ENCODE measurements around the gene NEDD9.

The NEDD9 gene, protein sequence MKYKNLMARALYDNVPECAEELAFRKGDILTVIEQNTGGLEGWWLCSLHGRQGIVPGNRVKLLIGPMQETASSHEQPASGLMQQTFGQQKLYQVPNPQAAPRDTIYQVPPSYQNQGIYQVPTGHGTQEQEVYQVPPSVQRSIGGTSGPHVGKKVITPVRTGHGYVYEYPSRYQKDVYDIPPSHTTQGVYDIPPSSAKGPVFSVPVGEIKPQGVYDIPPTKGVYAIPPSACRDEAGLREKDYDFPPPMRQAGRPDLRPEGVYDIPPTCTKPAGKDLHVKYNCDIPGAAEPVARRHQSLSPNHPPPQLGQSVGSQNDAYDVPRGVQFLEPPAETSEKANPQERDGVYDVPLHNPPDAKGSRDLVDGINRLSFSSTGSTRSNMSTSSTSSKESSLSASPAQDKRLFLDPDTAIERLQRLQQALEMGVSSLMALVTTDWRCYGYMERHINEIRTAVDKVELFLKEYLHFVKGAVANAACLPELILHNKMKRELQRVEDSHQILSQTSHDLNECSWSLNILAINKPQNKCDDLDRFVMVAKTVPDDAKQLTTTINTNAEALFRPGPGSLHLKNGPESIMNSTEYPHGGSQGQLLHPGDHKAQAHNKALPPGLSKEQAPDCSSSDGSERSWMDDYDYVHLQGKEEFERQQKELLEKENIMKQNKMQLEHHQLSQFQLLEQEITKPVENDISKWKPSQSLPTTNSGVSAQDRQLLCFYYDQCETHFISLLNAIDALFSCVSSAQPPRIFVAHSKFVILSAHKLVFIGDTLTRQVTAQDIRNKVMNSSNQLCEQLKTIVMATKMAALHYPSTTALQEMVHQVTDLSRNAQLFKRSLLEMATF

DNA sequence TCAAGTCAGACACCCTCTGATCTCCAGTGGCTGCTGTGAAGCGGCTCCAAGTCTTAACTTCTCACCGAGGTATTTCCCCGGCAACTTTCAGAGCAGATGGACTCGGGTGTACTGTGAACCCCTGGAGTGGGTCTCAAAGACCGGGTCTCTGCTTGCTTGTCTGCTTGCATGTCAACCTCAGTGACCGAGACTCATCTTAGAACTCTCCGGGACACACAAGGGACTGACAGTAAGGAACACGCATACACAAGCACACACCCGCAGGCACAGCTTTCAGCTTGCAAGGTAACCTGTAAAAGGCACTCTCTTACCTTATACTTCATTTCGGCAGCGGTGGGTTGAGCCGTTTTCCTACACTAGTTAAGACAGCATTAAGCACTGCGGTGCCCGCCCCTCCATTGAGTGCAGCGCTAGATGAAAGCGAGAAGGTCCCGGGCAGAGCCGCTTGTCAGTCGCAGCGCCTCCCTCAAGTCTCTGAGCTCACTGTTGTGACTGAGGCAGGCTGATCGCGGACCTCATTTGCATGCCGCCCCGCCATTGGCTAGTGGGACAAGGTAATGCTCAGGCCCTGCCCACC lies at the start of gene NEDD9:
Gene NEDD9, minus strand, starts transcription at position 476 of the 577 bp plus-strand sequence. Its CDS starts 153 bp downstream, at position 323.
- DNase-seq (ENCODE audit: low spot score): peak; percentile 92

DNA sequence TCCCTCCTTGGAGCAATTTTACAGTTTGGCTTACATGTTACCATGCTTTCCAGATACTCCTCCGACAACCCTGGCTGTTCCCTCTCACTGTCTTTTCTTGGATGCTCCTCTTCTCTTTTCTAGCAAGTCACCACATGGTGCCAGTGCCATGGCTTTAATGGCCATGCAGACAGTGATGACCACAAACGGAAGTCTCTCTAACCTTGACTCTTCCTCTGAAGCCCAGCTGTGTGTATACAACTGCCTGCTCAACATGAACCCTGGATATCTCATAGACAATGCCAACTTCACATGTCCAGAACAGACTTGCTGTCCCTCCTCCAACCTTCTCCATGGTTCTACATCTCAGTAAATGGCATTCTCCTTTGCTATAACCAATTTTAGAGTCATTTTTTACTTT lies 49.8 kb upstream of the NEDD9 start:
- no peak for DNase-seq (ENCODE audit: low spot score)

DNA sequence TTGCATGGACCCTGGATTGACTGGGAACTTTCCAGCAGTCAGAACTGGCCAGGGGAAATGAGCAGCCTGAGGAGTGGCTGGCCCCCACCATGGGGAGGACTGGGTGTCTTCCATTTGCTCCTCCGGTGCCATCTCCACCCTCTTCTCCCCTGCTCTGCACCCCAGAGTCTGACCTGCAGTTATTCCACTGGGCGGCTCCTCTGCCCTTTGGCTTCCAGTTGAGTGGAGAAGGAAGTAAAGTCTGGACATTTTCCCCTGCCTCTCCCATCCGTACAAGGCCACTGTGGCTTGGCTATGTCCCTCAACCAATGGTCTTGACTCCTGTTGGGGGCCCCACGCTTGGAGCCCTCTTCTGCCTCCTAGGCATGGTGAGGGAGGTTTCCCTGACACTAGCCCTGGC lies 47.9 kb upstream of the NEDD9 start:
- no peak for DNase-seq (ENCODE audit: low spot score)

DNA sequence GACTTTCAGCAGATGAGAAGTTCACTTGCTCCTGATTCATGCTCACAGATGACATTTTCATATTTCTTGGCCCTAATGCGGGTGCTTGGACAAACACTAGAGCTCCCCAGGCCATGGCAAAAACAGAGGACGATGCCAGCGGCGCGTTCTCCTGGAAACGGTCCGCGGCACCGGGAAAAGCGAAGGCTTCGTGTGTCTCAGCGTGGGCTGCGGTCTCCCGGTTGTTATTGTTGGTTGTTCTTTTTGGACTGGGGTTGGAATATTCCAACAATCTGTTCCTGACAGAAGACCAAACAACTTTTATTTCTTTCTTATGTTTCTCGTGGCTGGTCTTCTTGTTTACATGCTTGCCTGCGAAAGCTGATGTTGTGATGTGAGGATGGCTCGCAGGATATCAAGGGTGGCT lies 46.8 kb upstream of the NEDD9 start:
- no peak for DNase-seq (ENCODE audit: low spot score)

DNA sequence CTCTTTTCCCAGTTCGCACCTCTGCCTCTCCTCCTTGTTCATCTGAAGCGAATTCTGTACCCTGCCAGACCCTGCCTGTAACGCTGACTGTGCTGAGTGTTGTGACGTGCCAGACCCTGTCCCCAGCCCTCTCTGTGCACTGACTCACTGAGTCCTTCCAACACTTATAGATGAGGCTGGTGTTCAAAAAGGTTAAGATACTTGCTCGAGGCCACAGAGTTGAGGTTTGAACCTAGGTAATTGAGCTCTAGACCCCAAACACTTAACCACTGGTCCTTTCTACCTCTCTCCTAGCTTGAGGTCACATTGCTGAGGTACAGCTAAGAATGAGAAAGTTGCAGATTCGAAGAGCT lies 45.7 kb upstream of the NEDD9 start:
- DNase-seq (ENCODE audit: low spot score): no peak

DNA sequence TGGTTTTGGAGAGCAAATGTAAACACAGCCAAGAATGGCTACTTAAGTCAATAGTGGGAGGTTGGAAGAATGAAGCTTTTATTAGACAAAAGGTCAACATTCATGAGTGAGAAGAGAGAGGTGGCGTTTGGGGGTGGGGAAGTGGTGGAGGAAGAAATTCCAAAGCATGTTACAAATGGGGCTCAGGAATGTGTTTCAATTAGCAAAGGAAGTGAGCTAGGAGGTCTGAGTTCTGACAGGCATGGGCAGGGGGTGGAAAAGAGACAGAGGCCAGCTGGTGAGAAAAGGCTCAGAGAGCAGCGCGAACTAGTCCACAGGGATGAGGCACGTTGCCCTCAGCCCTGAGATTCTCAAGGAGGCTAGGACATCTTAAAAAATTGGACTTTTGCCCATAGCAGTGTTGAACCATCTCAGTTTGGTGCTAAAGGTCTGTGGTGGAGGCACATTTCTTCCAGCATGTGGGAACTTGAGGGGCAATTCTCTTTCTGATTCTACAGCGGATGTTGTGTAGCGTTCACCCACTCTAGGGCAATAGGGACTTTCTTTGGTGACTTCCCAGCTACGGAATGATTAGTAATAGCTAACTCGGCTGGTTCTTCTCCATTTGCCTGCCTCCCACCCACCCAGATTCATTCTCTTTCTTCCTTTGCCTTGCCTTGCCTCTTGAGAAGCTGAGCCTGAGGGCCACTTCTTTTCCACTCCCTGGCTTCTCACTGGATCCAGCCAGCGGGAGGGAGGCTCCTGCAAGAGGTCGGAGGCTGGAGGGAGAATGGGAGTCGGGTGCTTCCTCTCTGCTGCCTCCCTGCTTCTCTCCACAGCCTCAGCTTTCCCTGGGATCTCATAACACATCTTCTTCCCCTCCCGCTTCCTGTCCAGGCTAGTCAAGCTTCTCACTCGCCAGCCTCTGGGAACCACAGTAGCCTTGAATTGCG lies 45.1 kb upstream of the NEDD9 start:
- DNase-seq (ENCODE audit: low spot score): peak; percentile 79

DNA sequence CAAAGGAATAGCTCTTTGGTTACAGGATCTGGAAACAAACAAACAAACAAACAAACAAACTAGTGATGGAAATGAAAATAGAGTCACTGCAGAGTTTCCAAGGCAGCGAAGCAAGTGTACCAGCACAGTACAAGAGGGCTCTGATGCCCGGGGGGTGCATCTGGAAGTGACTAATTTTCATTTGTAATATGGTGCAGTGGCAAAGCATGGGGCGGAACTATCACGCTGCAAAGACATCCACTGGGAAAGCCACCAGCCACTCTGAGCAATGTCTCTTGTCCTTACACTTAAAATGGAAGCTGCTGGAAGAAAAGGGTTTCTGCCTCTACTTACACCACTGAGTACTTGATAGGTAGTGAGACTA lies 44.4 kb upstream of the NEDD9 start:
- no peak for DNase-seq (ENCODE audit: low spot score)

DNA sequence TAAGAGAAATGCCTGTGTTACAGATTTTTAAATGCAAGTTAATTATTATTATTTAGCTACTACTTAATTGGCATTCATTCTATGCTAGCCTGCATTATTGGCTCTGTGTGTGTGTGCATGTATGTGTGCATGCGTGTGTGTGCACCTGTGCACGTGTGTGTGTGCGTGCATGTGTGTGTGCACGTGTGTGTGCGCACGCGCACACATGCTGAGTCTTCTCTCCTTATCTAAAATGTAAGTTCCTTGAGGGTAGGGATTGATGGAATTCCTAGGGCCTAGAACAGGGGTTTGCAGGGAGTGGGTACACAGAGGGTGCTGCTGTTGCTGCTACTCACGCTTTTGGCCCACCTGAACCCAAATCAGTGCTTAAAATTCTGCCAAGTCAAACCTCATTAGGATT lies 43.8 kb upstream of the NEDD9 start:
- no peak for DNase-seq (ENCODE audit: low spot score)

DNA sequence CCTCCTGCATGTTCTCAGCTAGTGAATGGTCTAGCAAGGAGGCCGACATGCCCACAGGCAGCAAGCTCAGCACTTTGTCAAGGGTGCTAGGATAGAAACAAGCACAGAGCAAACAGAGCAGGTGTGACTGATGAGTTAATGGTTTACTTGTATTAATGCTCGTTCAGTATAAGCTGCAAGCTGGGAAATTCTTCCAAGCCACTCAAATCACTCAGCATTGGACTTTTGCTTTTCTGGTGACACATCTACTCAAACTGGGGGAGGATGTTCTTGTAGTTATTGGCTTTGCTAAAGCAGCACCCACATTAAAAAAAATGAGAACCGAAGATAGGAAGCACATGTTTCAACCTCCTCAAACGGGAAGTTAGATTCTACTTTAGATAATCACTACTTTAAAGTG lies 43.1 kb upstream of the NEDD9 start:
- no peak for DNase-seq (ENCODE audit: low spot score)

DNA sequence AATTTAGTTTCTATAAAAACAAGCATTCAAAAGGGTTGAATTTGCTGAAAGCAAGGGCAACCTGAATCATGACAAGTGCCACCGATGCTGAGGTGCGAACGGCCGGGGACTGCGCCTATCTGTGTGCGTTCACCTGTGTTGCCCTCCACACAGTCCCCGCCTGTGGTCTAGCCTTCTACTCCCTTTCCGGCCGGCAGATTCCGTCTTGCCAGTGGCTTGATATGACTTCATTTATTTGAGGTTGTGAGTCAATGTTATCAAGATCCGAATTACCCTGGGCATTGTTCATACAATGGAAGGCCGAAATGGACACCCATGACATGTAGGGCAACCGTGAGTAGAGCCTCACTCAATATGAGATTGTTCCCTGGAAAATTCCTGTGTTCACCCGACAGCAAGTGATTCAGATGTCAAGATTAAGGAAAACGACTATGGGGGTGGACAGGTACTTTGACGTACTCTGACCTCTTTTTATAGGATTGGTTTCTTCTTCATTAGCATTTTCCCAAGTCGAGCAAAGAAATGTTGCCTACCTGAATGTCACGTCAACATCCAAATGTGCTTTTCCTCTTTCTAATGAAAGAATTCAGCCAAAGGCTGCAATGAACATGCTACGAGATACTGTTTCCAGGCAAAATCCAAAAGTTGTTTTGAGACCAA lies 41.1 kb upstream of the NEDD9 start:
- DNase-seq (ENCODE audit: low spot score): no peak

DNA sequence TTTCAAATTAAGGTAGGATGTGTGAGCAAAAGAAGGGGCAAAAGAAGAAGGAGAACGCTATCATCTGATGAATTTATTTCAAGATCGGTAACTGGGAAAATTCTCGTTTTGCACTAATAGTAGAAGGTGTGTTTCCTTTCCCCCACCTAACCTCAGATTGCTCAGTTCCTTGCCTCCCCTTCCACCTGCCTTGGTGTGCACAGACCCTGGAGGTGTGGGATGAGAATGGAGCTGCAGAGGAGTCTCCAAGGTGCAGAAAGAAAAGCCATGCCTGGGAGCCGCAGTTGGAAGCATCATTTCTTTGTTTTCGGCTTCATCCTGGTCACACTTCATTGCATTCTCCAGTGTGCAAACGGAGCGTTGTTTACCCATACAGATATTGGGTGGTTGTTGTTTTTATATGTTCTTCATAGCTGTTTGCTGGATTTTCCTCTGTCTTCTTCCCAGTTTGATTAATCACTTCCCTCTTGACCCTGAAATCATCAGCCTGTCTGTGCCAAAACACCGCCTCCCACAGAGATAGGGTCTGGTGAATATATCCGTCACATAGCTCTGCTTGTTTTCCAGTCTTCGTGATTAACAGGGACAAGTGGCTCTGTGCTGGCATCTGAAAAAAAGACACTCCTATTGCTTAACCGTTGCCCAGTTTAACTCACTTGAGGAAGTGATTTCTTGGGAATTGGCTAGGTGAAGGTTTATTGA lies 40.2 kb upstream of the NEDD9 start:
- DNase-seq (ENCODE audit: low spot score): no peak

DNA sequence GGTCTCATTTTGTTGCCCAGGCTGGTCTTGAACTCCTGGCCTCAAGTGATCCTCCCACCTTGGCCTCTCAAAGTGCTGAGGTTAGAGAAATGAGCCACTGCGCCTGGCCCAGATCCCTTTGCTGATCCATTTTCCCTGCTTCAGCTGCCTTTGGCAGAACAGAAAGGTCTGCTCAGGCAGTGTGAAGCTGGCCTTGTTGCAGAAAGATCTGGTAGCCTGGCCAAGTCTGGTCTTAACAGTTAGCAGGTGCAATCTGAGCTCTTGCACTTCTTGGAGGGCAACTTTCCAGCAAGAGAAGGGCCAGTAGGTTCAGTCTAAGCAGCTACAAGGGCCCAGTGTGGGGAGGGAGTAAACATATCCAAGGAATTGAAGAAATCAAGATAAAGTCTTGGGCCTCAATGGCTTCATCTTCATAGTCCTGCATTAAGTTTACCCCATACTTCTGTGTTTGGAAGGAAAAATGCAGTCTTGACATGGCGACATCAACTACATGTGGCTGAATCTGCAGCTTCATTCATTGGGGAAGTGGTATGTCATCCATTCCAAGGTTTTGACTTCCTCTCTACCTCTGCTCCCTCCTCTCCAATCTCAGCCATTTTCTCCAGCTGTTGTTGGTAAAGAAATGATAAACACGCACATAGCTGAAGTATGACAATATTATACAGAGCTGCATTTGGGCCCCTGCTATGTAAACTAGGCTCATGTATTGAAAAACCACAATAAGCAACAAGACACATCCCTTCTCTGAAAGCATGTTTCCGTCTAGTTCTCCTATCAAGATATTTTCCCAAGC lies 39.0 kb upstream of the NEDD9 start:
- DNase-seq (ENCODE audit: low spot score): peak; percentile 53

DNA sequence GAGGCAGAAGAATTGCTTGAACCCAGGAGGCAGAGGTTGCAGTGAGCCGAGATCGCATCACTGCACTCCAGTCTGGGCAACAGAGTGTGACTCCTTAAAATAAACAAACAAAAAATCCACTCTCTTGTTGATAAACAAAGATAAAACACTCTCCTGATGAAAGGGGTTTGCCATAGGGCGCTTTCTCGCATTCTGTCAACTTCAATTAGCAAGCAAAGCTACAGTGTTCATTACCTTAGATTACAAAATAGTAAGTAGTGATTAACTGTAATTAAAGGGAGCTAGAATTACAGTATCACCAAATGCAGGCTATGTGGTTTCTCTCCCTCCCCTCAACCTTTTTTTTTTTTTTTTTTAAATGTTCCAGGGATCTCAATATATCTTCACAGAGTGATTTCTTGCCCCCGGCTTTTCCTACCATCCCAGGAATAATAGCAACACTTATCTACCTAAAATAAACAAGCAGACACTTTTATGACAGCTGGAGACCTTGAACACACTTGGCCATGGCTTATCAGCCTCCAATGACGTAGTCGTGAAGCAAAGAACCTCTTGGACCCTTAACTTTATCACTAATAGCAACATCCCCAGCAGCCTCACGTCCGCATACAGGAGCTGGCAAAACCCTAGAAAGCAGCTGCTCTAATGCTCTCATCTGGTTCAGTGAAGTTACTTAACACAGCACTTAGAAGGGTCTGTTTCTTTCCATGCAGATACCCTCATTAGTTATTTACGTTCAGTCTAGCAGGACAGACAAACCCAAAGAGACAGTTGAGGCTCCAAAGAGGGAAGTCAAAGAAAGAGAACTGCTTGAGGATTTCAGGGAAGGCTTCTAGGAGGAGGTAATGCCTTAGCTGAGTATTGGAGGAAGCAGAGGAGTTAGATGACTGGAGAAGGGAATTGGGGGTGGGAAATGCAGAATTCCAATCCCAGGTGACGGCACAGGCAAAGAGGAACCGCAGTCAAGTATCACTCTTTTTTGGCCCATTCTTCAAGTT lies 37.9 kb upstream of the NEDD9 start:
- no peak for DNase-seq (ENCODE audit: low spot score)

DNA sequence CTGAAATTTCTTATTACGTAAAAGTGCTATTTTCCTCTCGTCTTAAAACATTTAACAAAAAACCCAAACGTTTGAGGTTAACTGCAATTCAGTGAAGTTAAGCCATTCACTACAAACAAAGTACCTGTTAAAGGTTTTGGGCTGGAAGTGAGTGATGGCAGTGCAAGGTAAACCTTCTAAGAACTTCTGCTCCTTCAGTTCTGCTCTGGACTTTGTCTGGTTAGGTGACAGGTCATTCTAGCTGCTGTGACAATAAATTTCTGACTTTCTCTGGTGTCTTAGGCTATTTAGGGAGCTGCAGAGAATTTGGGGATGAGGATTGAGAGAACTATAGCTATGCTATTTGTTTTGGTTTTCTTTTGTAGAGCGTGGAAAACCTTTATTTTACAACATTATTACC lies 36.5 kb upstream of the NEDD9 start:
- no peak for DNase-seq (ENCODE audit: low spot score)

DNA sequence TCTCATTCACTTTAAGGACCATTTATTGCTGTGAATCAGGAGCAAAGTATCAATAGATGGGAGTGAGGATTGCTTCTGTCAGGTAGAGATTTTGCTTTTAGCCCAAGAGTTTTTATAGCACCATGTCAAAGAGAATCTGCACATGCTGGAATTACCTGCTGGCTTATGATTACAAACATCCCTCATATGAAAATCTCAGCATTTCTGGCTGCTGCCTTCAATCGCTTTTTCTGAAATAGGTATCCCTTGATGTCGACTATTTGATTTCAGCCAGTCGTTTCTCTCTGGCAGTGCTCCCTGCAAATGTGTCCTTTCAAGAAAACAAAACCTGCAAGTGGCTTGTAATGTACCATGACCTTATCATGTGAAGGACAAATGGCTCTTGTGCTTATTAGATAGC lies 34.5 kb upstream of the NEDD9 start:
- no peak for DNase-seq (ENCODE audit: low spot score)

DNA sequence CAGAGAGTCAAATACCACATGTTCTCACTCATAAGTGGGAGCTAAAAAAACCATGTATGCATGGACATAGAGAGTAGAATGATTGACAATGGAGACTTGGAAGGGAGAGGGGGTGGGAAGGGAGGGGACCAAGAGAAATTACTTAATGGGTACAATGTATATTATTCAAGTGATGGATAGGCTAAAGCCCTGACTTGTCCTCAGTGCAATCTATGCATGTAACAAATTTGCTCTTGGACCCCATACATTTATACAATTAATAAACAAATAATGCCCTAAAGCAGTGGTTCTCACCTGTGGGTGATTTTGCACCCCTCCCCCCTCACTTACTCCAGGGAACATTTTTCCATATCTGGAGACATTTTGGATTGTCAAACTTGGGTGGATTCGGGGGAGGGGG lies 33.5 kb upstream of the NEDD9 start:
- no peak for DNase-seq (ENCODE audit: low spot score)

DNA sequence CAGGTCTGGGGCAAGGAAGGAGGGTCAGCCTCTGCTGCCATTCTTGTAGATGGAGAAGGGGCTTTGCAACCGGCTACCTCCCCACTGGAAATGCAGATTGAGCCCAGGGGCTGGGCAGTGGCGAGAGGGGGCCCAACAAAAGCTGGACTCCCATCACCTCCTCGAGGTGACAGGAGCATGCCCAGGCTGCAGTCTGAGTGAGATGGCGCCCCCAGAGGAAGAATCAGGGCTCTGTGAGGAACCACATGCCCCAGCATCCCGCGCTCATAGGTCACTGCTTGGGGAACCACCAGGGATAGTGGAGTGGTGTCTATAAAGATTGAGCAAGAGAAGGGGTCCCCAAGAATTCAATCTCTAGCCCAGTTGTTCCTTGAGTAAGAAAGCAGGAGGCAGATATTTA lies 31.6 kb upstream of the NEDD9 start:
- DNase-seq (ENCODE audit: low spot score): no peak

DNA sequence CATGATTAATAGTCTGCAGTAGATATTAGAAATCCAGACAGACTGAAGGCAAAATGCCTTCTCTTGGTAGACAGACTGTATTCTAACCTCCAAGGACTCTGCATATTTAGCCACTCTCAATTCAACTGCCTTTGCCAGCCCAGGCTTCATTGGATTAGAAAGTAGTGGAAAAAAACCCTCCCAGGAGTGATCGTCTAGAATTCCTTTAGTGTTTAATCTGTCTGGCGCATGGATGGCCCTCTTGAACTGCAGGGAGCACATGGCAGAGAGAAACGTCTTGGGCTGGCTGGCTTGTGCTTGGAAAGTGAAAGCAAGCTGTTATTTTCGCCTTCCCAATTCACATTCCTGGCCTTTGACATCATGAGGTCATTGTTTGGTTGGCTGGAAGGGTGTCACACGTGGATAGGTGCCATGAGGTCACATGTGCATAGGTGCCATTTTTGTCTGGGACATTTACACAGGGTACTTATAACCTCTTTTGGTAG lies 30.9 kb upstream of the NEDD9 start:
- DNase-seq (ENCODE audit: low spot score): peak; percentile 65

DNA sequence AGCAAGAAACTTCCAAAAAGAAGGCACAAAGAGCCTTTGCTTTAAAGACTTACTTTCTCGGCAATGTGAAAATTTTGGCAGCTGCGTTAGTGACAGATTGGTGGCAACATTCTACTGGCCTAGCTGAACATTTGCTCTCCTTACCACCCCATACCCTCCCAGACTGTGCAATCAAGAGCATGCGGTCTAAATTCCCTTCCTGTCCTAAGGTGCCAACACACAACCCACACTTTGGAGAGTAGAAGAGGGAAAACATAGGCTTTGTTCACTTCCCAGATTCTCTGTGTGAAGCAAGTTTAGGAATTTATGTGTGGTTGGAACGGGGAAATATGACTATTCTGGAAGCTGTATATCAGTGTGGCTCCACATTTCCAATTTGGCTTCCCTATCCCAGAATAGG lies 29.8 kb upstream of the NEDD9 start:
- DNase-seq (ENCODE audit: low spot score): no peak

All from hepatic stellate cell (primary cell).